GM12878 (cell line): ENCODE results near the gene ADCY9. TPM values are rescaled to one million over a fixed set of nuclear protein-coding genes. Genes with fewer than 3 reads are reported as not detected.

Experiments
- ATAC-seq: fragments of 200-7000 bp; cut with Tn5 transposase; 3 replicates; pipeline ENCODE4 v1.9.1; 2020; ENCODE audit warnings: mild to moderate bottlenecking, moderate library complexity
- BruUV-seq: library from RNA; stranded (reverse); fragments of 400-500 nt; replicated peaks from 2 replicates; lab custom pipeline; 2021; lab: Mats Ljungman, UMichigan
- CTCF ChIA-PET: fragments of 300-600 bp; sonication (Branson Sonifier 250); formaldehyde crosslinking; extraction: SDS; loops from one replicate; lab custom pipeline; 2021; ENCODE audit warnings: inconsistent platforms; lab: Yijun Ruan, JAX
- POLR2A ChIA-PET: fragments of 350-600 bp; formaldehyde crosslinking; extraction: SDS; loops from one replicate; lab custom pipeline; 2021; ENCODE audit warnings: inconsistent platforms; lab: Charles Lee
- RAD21 ChIA-PET: fragments of 300-600 bp; sonication (Branson Sonifier 250); formaldehyde crosslinking; loops from one replicate; lab custom pipeline; 2023; ENCODE audit warnings: antibody characterized with exemption; ENCODE audit not compliant: unreplicated experiment; lab: Charles Lee
- SMC1A ChIA-PET: fragments of 300-600 bp; sonication (Branson Sonifier 250); formaldehyde crosslinking; loops from one replicate; lab custom pipeline; 2023; ENCODE audit not compliant: unreplicated experiment, uncharacterized antibody; lab: Charles Lee
- DNase-seq: peaks from one replicate; pipeline ENCODE4 v3.0.0-alpha.2; 2011; ENCODE audit warnings: low read depth, low spot score
- FAIRE-seq: peaks from 3 replicates; lab custom pipeline; 2011; peaks lifted over from hg19 to GRCh38; lab: Jason Lieb, UNC
- H2AFZ ChIP-seq: 2 replicates; pipeline ENCODE4 v1.6.0; 2011; ENCODE audit warnings: low read depth, low read length, control low read depth; ENCODE audit not compliant: control insufficient read depth
- H3K27ac ChIP-seq: 2 replicates; pipeline ENCODE4 v1.5.1; 2011; ENCODE audit warnings: control low read depth; ENCODE audit not compliant: control insufficient read depth, insufficient read depth
- H3K27me3 ChIP-seq, 2 experiments: replicated peaks in 1 of 2; 2 replicates each; pipeline versions ENCODE4 v1.6.0 to v1.6.1; 2011; ENCODE audit warnings: low read length in 1 of 2; ENCODE audit not compliant: control insufficient read depth in 2 of 2, insufficient read depth in 2 of 2
- H3K36me3 ChIP-seq, 2 experiments: 2 replicates each; pipeline ENCODE4 v1.5.1; 2011; ENCODE audit warnings: low read length in 1 of 2; ENCODE audit not compliant: control insufficient read depth in 2 of 2, insufficient read depth in 2 of 2
- H3K4me1 ChIP-seq: 2 replicates; pipeline ENCODE4 v1.6.1; 2011; ENCODE audit warnings: mild to moderate bottlenecking, low read length, moderate library complexity, mixed read lengths; ENCODE audit not compliant: control insufficient read depth, insufficient read depth
- H3K4me2 ChIP-seq: 2 replicates; pipeline ENCODE4 v1.6.0; 2011; ENCODE audit warnings: control low read depth; ENCODE audit not compliant: control insufficient read depth, insufficient read depth
- H3K4me3 ChIP-seq: fragments of 200-600 bp; sonication (generic); 2 replicates; pipeline ENCODE4 v1.5.1; 2016
- H3K79me2 ChIP-seq: 2 replicates; pipeline ENCODE4 v1.6.0; 2011; ENCODE audit warnings: low read length; ENCODE audit not compliant: control insufficient read depth, insufficient read depth
- H3K9ac ChIP-seq: 2 replicates; pipeline ENCODE4 v1.8.0; 2011; ENCODE audit warnings: low read length, control low read depth, mixed read lengths; ENCODE audit not compliant: control insufficient read depth, insufficient read depth
- H3K9me3 ChIP-seq: replicated peaks from 3 replicates; pipeline ENCODE4 v1.5.1; 2011; ENCODE audit warnings: mild to moderate bottlenecking, low read length; ENCODE audit not compliant: control insufficient read depth, insufficient read depth
- H4K20me1 ChIP-seq: 2 replicates; pipeline ENCODE4 v1.6.0; 2011; ENCODE audit not compliant: control insufficient read depth, insufficient read depth
- BCL3 ChIP-seq: IDR thresholded peaks from 2 replicates; pipeline ENCODE4 v1.6.1; 2011; ENCODE audit warnings: borderline replicate concordance, low read depth, mild to moderate bottlenecking, moderate library complexity, low read length; ENCODE audit not compliant: insufficient read depth, poor library complexity, severe bottlenecking
- CHD1 ChIP-seq: IDR thresholded peaks from 2 replicates; pipeline ENCODE4 v1.6.1; 2012; ENCODE audit warnings: low read depth, low read length, improper control_type of control experiment
- CHD2 ChIP-seq: IDR thresholded peaks from 2 replicates; pipeline ENCODE4 v1.6.1; 2011; ENCODE audit warnings: low read depth, low read length, improper control_type of control experiment, borderline replicate concordance
- FOS ChIP-seq: IDR thresholded peaks from 3 replicates; pipeline ENCODE4 v1.6.1; 2011; ENCODE audit warnings: borderline replicate concordance; ENCODE audit not compliant: insufficient read length; ENCODE audit errors: extremely low read depth
- IRF4 ChIP-seq: IDR thresholded peaks from 2 replicates; pipeline ENCODE4 v1.6.1; 2011; ENCODE audit warnings: low read depth, low read length
- MEF2B ChIP-seq: fragments of 450-650 bp; IDR thresholded peaks from 2 replicates; pipeline ENCODE4 v1.6.1; 2018; ENCODE audit warnings: mild to moderate bottlenecking, moderate library complexity; ENCODE audit not compliant: partially characterized antibody, poor library complexity, severe bottlenecking
- STAT1 ChIP-seq: fragments of 450-650 bp; conservative IDR thresholded peaks from 2 replicates; pipeline ENCODE4 v1.6.1; 2014; ENCODE audit warnings: antibody characterized with exemption, mild to moderate bottlenecking
- ZBED1 ChIP-seq: IDR thresholded peaks from 2 replicates; pipeline ENCODE4 v1.6.1; 2016; ENCODE audit warnings: borderline replicate concordance
- ZNF592 ChIP-seq: fragments of 450-650 bp; IDR thresholded peaks from 2 replicates; pipeline ENCODE4 v1.6.1; 2017; ENCODE audit warnings: mild to moderate bottlenecking, moderate library complexity
- WGBS: methylation state at CpG from one replicate; pipeline ENCODE4 v1.1.6; 2016; ENCODE audit warnings: low lambda C conversion rate; ENCODE audit not compliant: insufficient replicate concordance, insufficient coverage; ENCODE audit errors: missing lambda C conversion rate; 5-methylcytosine and 5-hydroxymethylcytosine counted together
- in situ Hi-C: fragments of 300-500 bp; cut with MboI; formaldehyde crosslinking; loops from 9 replicates; pipeline ENCODE4 v1.14.3; 2018; ENCODE audit warnings: mixed read lengths
- intact Hi-C: fragments of 100-400 bp; cut with micrococcal nuclease; formaldehyde crosslinking; loops from one replicate; pipeline ENCODE4 v1.14.2; 2022; ENCODE audit not compliant: unreplicated experiment
- polyA plus RNA-seq, 11 experiments: library from polyadenylated mRNA; depleted of rRNA in 4 of 11; unstranded in 6 of 11; stranded (reverse) in 5 of 11; fragments of >200 nt; fragmentation: Nextera tagmentation in 4 of 11; fragmentation: Illumina TruSeq in 1 of 11; extraction: Ambion mirVana in 4 of 11; extraction: Trizol in 1 of 11; gene quantifications; 1 replicate in 1 of 11; 2 replicates in 10 of 11; pipeline versions ENCODE4 v1.2.1 to v1.2.3, GENCODE V29; 2011 to 2016; ENCODE audit warnings: inconsistent platforms in 2 of 11, missing spikeins in 2 of 11, low read depth in 1 of 11
- total RNA-seq, 4 experiments: library from RNA; depleted of rRNA in 3 of 4; stranded (reverse); fragments of >200 nt in 3 of 4; fragmentation: Illumina TruSeq in 1 of 4; extraction: Trizol in 1 of 4; gene quantifications; 2 replicates each; pipeline versions ENCODE4 v1.2.1 to v1.2.3, GENCODE V29; 2013 to 2021

The ADCY9 gene
- total and polyA plus RNA-seq, 10 of the 15 experiments (the other 5 are each of a cell fraction or from before 2014, with no cell fraction given): 0.09 to 0.41 (median 0.15) TPM; not detected in 3

- Histone ChIP-seq H3K4me2 (no peak overlapping the region), H3K9me3 (no peaks in the 10 kb centered on the region), H3K27ac (no peak overlapping the region), H3K79me2 (no peaks in the 10 kb centered on the region), H3K4me1 (no peaks in the 10 kb centered on the region), H3K9ac (no peak overlapping the region), H2AFZ (no peak overlapping the region), H3K27me3 (peaks cover 0 to 4% of the 10 kb centered on the region in 2 experiments; a peak in 1 of 4 replicates), H3K4me3 (no peak overlapping the region), H4K20me1 (no peaks in the 10 kb centered on the region), H3K36me3 (no peaks in the 10 kb centered on the region)
- intact Hi-C loops (no loop called here), in situ Hi-C loops (no loop called here)
- FAIRE-seq: no peak
- BruUV-seq: no TSS peak
- WGBS: 43% methylated on average over 4 of the region's 4 CpGs
- ChIA-PET SMC1A (interaction anchor here (0.6 kb wide), 1 partner anchor 29 kb away, joined by 3 read pairs; no protein-coding TSS in a partner anchor), CTCF (interaction anchor here (0.8 kb wide), 1 partner anchor 134 kb away, joined by 3 read pairs; no protein-coding TSS in a partner anchor), RAD21 (no interaction called here), POLR2A (no interaction called here)
- TF ChIP-seq FOS (no peak), MEF2B (no peak), BCL3 (no peak), CHD1 (no peak), IRF4 (no peak), ZBED1 (no peak)
- DNase-seq: no peak
- no peak for ATAC-seq
These were observed 3.9 kb upstream of the ADCY9 start for GRCh38 chr16:4120176-4120575.

GRCh38 chr16:4117250-4117578, 972 bp upstream of the ADCY9 start:
- H3K4me2 ChIP-seq: peak overlapping the region; percentile 92; the same call in 1 of the 2 replicates
- SMC1A ChIA-PET: no interaction called here
- no peak for FAIRE-seq
- TF ChIP-seq CHD2 (no peak), STAT1 (no peak), ZNF592 (no peak)

More at GRCh38 chr16:4117250-4117578, 972 bp upstream of the ADCY9 start:
- ChIA-PET CTCF (no interaction called here), POLR2A (no interaction called here), RAD21 (no interaction called here)
- ATAC-seq: no peak
- Histone ChIP-seq H4K20me1 (no peaks in the 10 kb centered on the region), H3K9me3 (no peaks in the 10 kb centered on the region), H3K4me1 (no peaks in the 10 kb centered on the region), H3K27ac (no peak overlapping the region), H2AFZ (no peak overlapping the region), H3K9ac (no peak overlapping the region), H3K27me3 (peaks cover 0 to 4% of the 10 kb centered on the region in 2 experiments; a peak in 1 of 4 replicates), H3K36me3 (no peaks in the 10 kb centered on the region), H3K79me2 (no peaks in the 10 kb centered on the region), H3K4me3 (peak overlapping the region; percentile 71; the same call in 1 of the 2 replicates)
- in situ Hi-C loops (no loop called here), intact Hi-C loops (loop anchor here (5.0 kb wide), 1 partner anchor 135 kb away; no protein-coding TSS in a partner anchor)
- DNase-seq: no peak
- BruUV-seq: no TSS peak
- 68% methylated on average over 12 of the region's 12 CpGs for WGBS
